GM18508 (cell line): ENCODE data around the gene MAB21L3.

Experiments used
- ATAC-seq: cut with Tn5 transposase; IDR thresholded peaks from one replicate; pipeline ENCODE4 v1.9.1; 2021; ENCODE audit warnings: moderate number of reproducible peaks; ENCODE audit not compliant: insufficient read depth, unreplicated experiment

Gene MAB21L3

DNA sequence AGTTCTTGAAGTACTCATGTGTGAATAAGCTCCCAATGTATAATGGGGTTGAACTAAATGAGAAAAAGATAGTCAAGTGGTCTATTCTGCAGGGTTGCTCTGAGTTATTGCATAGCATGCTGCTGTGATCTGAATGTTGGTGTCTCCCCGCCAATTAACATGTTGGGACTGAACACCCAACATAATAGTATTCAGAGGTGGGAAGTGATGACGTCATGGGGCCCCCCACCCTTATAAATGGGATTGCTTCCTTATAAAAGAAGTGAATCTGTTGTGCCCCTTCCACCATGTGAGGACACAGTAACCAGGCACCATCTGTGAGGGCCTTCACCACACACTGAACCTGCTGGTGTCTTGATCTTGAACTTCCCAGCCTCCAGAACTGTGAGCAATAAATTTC is 50.2 kb downstream of the MAB21L3 start:
- ATAC-seq: no peak

- ATAC-seq: no peak
Measured at GRCh38 chr1:116161877-116162390, 50.7 kb downstream of the MAB21L3 start.

DNA sequence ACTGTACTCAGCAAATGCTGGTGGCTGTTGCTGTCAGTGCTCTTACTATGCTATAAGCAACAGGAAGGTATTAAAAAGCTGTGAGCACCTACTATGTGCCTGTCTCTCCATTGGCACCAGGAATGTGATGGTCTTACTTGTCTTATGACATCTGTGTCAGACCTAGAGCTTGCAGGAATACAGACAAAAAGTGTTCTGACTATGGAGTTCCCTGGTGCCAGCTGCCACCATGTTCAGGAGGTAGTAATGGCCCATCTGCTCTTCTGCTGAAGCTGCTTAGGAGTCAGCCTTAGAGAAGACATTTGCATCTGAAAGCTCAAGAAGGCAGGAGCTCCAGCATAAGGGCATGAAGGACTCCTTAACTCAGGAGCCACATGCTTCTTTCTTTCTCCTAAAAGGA is 52.3 kb downstream of the MAB21L3 start:
- ATAC-seq: no peak

GRCh38 chr1:116164150-116164549 is 53.0 kb downstream of the MAB21L3 start:
- no peak for ATAC-seq

DNA sequence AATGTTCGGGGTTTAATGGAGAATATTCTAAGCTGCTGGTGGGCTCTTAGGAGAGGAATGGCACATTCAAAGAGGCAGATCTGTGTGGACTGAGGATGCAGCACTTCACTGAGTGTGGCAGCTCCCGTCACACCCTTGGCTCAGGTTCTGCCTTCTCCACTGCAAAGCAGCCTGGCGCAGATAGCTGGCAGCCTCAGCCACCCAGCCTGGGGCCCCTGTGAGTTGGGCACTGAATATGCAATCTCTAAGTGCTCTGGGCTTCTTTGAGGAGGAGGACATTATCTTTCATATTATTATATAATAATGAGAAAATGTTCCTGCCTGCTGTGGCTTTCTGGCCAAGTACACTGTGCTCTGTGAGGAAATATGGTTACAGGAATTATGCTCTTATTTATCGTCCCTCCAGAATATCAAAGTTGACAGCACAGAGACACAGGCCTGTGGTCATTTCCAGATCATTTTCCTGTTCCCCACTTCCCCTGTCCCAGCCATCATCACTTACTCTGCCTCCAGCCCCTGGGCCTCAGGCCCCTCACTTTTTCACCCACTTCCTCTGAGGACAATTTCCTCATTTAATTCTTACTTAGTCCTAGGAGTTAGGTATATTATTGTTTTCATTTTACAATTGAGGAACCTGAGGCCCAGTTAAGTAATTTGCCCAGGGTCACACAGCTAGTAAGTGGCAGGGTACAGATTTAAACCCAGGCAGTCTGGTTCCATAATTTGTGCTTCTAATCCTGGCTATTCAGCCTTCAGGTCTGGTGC is 53.6 kb downstream of the MAB21L3 start:
- ATAC-seq: no peak

GRCh38 chr1:116165572-116165971 is 54.4 kb downstream of the MAB21L3 start:
- no peak for ATAC-seq

DNA sequence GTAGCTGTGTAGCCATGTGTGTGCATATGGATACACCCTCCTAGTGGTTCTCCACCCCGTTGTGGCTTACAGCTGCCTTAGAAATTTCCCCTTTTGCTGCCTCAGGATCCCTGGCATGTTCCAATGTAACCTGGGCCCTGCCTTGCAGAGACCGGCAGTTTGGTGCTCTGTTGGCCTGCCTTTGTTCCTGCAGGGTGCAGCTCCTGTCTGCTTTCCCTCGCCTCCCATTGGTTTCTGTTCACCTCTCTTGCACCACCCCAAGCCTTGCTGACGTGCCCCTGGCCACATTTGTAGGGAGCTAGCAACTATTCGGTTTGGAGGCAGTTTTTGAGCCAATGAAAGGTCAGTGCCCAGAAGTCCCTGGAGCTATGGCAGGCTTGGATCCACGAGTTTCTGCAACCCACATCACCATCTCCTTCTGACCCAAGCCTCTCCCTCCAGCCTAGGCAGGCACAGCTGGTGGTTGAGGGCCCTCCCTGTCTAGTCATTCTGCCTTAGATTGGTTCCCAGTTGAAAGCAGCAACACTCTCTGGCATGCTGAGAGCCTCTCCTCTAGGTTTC is 54.9 kb downstream of the MAB21L3 start:
- no peak for ATAC-seq

DNA sequence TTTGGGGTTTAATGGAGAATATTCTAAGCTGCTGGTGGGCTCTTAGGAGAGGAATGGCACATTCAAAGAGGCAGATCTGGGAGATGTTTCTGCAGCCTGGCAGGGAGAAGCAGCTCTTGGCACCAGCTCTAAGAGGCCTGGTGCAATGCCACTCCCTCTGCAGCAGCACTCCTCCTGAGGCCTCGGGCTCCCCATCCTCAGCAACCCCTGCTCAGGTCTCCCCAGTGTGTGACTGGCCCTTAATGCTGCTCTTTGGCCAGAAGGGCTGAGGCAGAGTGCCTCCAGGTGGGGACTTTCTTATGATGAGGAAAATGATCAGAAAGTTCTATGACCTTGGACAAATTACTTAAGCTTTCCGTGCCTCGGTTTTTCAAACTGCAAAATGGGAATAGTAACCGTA is 55.5 kb downstream of the MAB21L3 start:
- no peak for ATAC-seq

DNA sequence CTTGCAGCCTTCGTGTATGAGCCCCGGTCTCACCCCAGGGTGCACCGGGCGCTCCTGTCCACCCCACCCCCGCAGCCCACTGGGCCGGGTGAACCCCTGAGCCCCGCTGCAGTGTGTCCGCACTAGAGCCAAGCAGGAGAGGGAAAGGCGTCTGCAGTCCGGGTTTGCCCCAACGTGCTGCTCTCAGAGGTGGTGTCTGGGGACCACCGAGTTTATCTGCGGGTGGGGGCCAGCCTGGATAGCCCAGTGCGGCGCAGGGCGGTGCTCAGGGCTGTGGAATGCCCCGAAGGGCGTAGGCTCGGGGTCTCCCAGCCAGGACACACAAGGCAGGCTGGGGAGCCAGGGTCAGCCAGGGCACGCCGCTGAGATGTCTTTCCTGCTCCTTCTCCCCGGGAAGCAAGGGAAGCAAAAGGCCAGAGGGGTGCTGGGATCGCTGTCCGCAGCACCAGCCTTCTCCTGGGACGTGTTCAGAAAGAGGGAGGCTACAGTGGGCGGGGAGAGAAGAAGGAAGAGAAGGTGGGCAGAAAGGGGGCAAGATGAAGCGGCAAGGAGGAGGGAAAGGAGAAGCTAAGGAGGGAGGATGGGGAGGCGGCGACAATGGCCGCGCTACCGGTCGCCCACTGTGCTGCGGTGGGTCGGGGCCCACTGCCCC is 56.6 kb downstream of the MAB21L3 start:
- no peak for ATAC-seq

DNA sequence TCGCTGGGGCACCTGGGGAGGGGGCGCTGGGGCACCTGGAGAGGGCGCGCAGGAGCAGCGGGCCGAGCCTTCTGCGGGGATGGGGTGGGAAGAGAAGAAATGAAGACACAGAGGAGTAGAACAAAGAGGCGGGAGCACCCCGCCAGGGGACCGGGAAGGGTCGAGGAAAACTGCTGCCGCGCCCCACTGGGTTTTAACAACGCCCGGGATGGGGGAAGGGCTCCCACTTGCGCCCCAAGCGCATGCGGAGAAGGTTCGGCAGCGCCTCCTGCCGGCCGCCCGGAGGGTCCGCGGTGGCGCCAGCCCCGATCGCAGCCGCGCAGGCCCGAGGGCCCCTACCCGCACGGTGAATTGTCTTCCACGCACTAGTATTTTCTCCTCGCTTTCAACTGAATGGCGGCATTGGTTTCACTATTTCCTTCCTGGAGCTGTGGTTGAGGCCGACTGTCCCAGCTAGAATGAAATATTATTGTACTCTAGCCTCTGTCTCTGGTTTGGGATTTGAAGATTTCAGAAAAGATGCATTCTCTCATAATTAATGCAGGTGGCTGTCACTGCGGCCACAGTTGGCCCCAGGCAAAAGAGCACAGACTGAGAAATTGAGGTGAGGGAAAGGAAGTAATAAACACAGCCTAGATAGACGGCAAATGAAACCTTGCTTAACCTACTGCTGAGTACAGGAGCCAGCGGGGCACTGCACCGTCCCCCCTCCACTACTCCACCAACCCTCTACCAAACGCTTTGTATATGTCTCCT is 57.3 kb downstream of the MAB21L3 start:
- ATAC-seq: no peak

GRCh38 chr1:116169898-116170297 is 58.7 kb downstream of the MAB21L3 start:
- no peak for ATAC-seq

- ATAC-seq: no peak
Measured at GRCh38 chr1:116170721-116171589, 59.8 kb downstream of the MAB21L3 start.

DNA sequence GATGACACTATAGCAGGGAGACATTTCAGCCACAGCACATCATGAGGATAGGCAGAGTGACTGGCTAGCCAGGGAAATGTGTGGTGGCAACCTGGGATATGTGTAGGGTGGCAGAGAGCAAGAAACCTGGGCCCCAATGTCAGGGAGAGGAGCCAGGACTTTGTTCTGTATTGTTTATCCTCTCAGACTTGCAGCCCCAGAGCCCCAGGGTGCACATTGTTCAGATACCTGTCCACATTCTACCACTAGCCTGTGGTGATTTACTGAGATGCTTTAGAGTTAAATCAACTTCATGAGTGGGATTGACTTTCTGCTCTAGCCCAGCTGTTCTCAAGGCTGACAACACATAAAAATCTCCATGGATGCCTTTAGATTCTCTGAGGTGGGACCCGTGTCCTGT is 61.5 kb downstream of the MAB21L3 start:
- ATAC-seq: no peak

- ATAC-seq: no peak
Measured at GRCh38 chr1:116175611-116176010, 64.4 kb downstream of the MAB21L3 start.

DNA sequence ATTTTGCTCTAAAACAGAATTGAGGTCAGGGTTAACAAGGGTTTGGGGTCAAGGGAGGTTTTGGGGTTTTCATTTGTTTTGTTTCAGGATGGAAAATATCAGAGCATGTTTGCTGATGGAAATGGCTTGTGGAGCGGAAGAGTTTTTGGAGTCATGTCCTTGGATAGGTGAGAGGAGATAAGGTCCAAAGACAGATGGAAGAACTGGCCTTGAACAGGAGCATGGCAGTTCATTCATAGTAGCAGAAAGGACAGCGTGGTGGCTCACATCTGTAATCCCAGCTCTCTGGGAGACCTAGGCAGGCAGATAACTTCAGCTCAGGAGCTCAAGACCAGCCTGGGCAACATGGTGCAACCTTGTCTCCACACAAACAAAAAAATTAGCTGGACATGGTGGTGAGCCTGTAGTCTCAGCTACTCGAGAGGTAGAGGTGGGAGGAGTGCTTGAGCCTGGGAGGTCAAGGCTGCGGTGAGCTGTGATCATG is 65.1 kb downstream of the MAB21L3 start:
- no peak for ATAC-seq

DNA sequence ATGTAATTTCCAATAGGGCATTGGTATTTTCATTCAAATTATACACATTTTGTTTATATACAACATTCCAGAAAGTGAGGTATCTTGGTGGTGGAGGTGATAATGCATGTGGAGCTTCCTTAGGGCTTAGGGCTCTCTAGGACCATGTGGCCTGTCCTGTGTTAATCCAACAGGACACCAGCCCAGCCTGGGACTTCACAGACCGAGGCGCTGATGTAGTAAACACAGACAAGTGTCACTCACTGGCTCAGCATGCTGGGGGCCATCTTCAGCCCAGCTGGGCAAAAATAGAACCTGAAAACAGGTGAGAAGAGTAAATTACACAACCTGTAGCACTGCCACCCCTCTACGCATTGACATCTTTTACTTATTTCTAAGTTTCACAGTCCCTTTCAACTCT is 66.7 kb downstream of the MAB21L3 start:
- no peak for ATAC-seq

DNA sequence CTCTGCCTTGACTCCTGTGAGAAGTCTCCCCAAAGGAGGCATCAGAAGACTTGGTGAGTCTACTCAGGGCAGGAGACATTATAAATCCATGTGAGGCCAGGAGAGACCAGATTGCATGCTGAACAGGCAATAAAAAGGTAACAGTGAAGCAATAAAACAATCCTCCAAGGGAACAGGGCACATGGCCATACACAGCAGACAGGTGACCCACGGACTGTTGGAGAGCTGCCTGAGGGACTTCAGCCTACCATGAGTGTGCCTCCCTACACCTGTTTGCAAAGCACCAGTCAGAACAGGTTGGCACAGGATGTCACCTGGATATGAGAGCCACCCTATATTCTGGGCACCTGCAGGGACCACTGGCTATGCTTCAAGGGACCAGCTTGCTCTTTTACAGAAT is 67.6 kb downstream of the MAB21L3 start:
- ATAC-seq: no peak

DNA sequence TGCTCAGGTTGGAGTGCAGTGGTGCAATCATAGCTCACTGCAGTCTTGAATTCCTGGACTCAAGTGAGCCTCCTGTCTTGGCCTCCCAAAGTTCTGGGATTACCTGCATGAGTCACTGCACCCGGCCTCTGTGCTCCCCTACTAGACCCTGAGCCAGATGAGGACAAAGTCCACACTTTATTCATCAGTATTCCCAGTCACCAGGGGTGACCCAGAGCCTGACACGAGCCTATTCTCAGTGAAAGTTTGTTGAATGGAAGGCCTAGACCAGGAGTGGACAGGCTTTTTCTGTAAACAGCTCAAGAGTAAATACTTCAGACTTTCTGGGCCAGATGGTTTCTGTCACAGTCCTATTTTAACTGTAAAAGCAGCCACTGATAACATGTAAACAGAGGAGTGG is 68.2 kb downstream of the MAB21L3 start:
- ATAC-seq: no peak

GRCh38 chr1:116179964-116180363 is 68.8 kb downstream of the MAB21L3 start:
- ATAC-seq: no peak
